NK-92 treated with Interleukin-12 subunit alpha and Interleukin-12 subunit beta, amount 100 ng/mL, for 24 hours (cell line): ENCODE measurements around the gene JARID2.
"Not testable (repeated sequence)": the region's sequence is repeated elsewhere in the genome, so short reads cannot be mapped to it uniquely, and the experiment has no call there.

Experiments
- DNase-seq: peaks from one replicate; lab custom pipeline; 2025; lab: John Stamatoyannopoulos, UW

The JARID2 gene

DNA sequence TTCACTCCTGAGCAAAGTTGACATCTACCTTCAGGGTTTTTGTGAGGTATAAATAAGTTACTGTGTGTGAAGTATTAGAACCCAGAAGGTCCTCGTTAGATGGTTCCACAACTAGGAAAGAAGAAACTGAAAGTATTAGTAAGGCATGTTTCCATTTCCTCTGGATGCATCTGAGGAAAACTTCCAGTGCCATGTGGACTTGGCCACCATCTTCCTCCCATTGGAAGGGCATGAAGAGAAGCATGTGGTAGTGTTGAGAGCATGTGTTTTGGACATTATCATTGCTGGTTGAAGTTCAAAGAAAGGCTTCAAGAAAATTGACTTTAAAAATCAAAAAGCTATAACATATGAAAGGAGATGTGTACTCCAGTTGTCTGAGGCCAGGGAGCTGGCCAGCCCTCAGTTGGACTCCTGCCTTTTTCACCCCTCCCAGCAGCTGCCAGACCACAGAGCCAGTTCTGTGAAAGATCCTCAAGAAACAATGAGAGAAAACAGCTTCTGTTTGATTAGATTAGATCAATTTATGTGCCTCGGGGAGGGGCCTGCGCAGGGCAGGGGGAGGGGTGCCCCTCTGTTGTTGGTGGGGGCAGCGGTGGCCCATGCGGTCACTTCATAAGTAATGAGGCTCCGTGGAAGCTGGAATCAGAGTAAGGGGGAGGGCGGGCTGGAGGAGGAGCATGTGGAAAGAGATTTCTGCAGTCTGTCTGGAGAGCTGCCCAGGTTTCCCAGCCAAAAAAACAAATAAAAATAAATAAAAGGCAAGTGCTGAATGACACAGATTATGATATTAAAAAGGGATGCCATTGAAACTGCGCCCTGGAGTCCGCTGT, 154.0 kb downstream of the JARID2 start:
- no peak for DNase-seq

DNA sequence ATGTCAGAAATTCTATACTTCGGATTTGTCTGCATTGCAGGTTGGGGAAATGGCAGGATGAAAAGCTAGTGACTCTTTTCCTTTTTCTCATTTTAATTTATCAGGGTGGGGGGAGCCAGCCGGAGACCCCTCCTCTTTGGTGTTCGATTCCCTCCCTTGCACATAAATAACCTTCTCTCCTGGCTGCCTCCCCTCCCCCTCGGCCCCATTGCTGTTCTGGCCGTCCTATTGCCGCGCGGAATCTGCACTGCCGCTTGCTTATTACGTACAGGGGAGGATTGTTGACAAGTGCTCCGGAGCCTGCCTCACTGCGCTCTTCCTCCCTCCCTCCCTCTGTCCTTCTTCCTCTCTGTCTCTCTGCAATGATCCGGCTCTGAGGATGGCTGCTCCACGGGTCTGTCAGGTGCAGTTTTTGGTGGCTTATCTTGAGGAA, 154.7 kb downstream of the JARID2 start:
- no peak for DNase-seq

DNA sequence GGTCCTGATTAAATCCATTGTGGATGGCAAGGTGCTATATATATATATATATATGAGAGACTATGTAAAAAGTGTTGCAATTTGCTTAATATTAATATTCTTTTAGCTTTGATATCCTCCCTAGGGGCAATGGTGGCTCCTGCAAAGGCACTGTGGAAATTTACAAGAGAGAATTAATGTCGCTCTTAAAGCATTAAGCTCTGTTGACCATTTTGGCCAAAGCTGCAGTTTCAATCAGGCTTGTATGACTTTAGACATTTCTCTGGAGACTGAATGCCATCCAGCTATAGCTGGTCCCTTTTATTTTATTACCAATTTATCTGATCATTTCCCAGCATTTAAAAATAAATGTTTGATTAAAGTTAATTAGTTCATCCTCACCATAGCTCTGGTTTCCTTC, 155.3 kb downstream of the JARID2 start:
- no peak for DNase-seq

DNA sequence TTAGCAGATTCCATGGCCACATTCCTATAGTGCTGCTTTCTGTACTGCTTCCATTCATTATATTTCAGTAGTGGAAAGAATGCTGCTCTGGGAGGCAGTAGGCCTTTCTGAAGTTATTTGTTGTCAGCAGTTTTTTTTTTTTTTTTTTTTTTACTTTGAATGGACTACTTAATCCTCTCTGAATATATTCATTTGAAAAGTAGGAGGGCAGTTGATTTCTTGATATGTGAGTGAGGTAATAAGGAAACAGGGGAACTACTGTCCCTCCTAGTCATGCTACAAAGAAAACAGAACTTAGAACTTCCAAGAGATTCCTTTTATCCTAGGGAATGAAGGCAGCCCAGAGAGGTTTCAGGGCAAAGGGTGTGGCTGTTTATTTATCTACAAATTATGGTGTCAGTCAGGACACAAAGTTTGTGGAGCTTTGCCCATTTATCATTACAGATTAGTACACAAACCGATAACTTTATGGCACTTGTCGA, 155.9 kb downstream of the JARID2 start:
- DNase-seq: no peak

GRCh38 chr6:15402406-15403045, 156.7 kb downstream of the JARID2 start:
- DNase-seq: no peak

GRCh38 chr6:15403094-15403755, 157.4 kb downstream of the JARID2 start:
- DNase-seq: no peak

GRCh38 chr6:15404685-15404980, 158.8 kb downstream of the JARID2 start:
- no peak for DNase-seq

DNA sequence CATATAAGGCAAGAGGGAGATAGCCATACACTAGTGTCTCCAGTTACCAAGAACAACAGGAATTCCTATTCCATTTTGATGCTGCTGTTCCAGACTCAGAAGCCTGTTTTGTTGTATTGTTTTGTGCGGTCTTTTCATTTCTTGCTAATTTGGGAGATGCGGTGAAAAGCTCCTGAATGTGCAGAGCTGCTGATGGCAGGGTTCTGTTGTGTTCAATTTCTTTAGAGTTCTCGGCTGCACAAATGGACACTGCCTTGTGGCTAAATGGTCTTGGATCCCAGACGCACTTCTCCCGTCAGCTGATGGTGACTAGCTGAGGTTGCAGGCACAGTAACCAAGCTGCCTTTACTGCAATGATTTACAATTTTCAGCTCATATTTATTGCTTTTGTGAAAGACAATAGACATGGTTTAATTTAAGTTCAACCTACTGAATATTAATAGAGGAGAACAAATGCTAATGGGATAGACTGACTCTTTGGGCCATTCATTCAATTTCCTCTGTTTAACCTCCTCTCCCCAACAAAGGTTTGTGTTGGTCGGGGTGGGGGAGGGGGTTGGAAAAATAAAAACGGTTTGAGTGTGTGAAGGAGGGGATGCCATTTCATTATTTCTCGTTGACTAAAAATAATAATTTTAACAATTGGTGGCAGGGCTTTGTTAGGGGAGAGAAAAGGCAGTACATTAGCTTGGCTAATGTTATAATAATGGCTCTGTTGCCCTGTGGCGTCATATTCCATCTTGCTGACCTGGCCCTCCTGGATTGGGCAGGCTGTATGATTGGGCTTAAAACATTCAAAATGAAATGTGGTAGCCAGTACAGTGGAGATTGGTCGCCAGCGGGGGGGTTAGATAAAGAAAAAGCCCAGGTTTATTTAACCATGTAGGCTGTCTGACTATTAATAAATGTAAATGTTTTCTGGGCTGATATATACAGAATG, 159.5 kb downstream of the JARID2 start:
- no peak for DNase-seq

DNA sequence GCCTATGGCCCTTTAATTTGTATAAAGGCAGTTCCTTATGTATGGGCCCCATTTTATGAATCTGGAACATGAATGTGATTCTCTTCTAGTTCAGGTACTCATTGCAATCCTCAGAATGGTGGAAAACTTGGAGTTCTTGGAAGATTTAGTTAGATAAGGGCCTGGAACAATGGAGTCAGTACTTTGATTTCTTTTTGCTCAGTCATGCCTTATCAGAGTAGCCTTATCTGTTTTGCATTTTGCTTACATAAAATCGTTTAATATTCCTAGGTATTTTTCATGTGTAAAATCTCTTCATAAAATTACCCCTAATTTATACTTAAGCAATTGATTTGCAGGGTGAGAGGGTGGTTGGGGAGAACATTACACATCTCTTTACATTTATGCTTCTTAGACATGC, 160.6 kb downstream of the JARID2 start:
- no peak for DNase-seq

DNA sequence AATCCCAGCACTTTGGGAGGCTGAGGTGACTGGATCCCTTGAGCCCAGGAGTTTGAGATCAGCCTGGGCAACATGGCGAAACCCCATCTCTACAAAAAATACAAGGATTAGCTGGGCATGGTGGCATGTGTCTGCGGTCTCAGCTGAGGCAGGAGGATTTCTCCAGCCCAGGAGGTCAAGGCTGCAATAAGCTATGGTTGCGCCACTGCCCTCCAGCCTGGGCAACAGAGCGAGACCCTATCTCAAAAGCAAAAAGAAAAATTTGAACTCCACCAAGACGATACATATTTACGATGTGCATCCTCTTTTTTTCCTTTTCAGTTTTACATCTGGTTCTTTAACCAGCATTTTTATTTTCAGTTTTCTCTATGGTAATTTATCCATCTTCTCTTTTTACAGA, 162.1 kb downstream of the JARID2 start:
- DNase-seq: no peak

DNA sequence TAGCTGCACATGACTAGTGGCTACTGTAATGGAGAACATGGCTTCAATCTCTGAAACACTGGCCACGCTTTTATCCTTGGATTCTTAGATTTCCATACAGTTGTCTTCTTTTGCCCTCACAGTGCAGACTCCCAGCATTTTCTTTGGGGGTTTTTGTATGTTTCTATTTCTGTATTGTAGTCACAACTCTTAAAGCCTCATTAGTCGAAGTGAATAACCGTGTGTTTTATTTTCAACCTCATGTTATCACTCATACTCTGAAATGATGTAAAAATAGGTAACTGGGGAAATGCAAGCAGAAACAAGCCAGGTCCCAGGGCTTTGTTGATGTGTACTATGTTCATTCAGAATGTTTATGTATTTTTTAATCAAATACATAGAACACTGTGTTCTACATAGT, 162.9 kb downstream of the JARID2 start:
- no peak for DNase-seq

GRCh38 chr6:15409301-15410125, 163.6 kb downstream of the JARID2 start:
- no peak for DNase-seq

- no peak for DNase-seq
Observed at GRCh38 chr6:15410126-15410391, 164.2 kb downstream of the JARID2 start.

- no peak for DNase-seq
Observed at GRCh38 chr6:15410752-15411151, 164.9 kb downstream of the JARID2 start.

DNA sequence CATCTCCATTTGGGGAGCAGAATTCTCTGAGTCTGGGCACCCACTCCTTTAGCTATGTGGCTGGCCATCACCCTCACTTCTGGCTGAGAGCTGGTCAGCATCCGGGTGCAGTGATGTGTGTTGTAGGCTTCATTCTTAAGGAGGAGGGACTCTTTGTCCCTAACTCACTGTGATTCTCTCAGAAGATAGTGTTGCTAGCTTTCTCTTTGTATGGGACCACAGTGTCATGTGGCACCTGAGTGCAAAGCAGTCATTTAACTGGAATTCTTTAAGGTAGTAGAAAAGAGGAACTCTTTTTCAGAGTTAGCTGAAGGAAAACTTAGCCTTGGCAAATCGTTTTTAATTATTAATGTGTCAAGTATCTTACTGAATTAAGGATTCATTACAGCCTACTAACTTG, 165.9 kb downstream of the JARID2 start:
- no peak for DNase-seq

- DNase-seq: no peak
Observed at GRCh38 chr6:15412767-15413166, 166.9 kb downstream of the JARID2 start.

DNA sequence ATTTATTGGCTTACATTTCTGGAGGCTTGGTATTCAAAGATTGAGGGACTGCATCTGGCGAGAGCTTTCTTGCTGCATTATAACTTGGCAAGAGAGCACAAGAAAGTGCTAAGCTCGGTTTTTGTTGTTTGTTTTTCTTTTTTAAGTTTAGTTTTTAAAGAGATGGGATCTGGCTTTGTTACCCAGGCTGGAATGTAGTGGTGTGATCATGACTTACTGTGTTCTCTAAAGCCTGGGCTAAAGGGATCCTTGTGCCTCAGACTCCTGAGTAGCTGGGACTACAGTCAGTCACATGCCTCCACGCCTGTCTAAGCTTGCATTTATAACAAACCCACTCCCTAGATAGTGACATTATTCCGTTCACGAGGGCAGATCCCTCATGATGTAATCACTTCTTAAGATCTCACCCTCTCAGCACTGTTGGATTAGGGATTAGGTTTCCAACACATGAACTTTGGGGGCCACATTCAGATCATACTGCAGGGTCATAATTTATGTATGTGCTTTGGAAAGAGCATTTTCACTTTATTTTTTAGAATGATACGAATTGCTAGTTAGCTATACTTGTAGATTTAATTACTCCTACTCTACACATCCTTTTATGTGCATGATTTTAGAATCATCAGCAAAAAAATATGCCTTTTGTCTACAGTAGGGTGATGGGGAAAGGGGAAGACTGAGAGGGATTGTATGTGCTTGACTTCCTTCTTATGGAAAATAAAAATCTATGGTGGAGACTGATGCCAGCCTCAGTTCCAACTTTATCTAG, 167.8 kb downstream of the JARID2 start:
- DNase-seq: no peak

DNA sequence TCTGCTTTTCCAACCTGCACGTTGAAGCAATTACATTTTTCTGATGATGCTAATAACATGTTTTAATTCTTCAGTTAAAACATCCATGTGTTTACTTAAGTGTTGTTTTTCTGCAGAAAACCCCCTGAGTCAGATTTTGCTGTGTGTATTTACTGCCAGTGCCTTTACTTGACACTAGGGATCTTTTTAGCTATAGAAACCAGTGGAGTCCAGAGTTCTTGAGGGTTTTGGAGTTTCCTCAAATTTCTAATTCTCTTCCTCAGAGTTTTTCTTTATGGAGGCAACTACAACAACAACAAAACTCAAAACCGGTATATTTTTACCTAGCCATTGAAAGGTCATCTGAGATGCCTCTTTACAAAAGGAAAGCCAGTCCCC, 168.4 kb downstream of the JARID2 start:
- no peak for DNase-seq

DNA sequence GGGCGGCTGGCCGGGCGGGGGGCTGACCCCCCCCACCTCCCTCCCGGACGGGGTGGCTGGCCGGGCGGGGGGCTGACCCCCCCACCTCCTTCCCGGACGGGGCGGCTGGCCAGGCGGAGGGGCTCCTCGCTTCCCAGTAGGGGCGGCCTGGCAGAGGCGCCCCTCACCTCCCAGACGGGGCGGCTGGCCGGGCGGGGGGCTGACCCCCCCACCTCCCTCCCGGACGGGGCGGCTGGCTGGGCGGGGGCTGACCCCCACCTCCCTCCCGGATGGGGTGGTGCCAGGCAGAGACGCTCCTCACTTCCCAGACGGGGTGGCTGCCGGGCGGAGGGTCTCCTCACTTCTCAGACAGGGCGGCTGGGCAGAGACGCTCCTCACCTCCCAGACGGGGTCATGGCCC, 169.8 kb downstream of the JARID2 start:
- not testable (repeated sequence) for DNase-seq

DNA sequence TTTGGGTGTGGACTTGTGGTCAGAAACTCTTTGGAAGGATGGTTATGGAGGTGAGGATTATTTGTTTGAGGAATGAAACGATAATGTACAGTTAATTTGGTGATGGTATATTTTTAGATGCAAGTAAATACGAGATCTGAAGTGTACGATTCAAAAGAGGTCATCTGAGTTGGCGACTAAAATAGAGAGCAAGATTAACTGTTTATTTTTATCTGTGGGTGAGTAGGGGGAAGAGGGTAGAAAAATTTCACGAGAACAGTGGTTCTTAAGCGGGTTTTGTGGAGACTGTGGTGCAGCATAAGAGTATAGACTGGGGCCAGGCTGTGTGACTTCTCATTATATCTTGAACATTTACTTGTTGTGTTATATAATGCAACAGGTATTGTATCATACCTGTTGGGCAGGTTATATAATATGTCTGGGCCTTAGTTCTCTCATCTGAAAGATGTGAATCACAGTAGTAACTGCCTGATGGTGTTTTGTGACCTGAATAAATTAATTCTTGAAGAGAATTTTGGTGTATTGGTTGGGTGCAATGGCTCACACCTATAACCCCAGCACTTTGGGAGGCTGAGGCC, 171.2 kb downstream of the JARID2 start:
- DNase-seq: no peak
